ENCODE measurements around the gene PHAF1.

PHAF1 gene

DNA sequence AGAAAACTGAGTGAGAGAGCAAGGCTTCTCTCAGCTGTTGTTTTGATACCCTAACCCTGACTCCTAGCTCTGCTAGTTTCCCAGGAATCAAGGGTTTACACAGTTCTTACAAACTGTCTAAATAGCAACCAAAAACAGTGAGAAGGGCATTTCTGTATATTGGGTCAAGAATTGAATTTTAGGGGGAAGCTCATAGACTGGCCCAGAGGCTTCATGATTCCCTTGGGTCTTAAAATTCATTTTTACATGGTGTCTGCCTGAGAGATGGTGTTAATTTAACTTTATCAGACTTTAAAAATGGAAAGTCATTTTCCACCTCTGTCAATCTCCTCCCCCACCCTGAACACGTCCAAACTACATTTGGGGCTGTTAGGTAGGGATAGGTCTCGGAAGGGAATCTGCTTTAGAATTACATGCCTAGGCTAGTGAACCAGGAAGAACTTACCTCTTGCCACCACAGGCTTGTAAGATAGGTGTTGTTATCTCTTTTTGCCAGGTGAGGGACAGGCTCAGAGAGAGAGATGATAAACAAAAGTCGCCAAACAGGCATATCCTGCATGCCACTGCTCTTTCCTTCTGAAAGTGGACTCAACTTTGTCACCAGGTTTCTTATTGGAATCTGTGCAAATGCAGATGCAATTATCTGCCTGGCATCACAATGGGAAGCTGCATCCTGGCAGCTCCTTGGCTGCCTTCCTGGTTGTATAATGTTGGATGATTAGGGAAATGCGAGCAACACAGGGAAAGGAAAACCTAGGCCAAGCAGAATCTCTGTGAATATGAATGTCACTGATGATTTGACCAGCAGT lies 3.1 kb downstream of the PHAF1 start:
- Mint-ChIP-seq H3K9me3 (no peaks in the 10 kb centered on the region), H3K27me3 (ENCODE audit: low read depth, poor library complexity) (no peaks in the 10 kb centered on the region), H3K4me1 (peaks cover 33% of the 10 kb centered on the region), H3K36me3 (ENCODE audit: low read depth) (peaks cover 19% of the 10 kb centered on the region), H3K27ac (no peak overlapping the region), H3K4me3 (no peak overlapping the region)
- no peak for DNase-seq
- TF ChIP-seq, protein P1, sequence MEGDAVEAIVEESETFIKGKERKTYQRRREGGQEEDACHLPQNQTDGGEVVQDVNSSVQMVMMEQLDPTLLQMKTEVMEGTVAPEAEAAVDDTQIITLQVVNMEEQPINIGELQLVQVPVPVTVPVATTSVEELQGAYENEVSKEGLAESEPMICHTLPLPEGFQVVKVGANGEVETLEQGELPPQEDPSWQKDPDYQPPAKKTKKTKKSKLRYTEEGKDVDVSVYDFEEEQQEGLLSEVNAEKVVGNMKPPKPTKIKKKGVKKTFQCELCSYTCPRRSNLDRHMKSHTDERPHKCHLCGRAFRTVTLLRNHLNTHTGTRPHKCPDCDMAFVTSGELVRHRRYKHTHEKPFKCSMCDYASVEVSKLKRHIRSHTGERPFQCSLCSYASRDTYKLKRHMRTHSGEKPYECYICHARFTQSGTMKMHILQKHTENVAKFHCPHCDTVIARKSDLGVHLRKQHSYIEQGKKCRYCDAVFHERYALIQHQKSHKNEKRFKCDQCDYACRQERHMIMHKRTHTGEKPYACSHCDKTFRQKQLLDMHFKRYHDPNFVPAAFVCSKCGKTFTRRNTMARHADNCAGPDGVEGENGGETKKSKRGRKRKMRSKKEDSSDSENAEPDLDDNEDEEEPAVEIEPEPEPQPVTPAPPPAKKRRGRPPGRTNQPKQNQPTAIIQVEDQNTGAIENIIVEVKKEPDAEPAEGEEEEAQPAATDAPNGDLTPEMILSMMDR (IDR thresholded peaks at IDR 0.05), result no peak

GRCh38 chr16:67114793-67115192 lies 5.1 kb downstream of the PHAF1 start:
- H3K9me3 Mint-ChIP-seq, result no peaks in the 10 kb centered on the region
- H3K4me1 Mint-ChIP-seq, result peaks cover 20% of the 10 kb centered on the region
- TF ChIP-seq, protein P1 (IDR thresholded peaks at IDR 0.05), result no peak
- H3K27ac Mint-ChIP-seq, result no peak overlapping the region
- DNase-seq, result no peak
- H3K4me3 Mint-ChIP-seq, result no peak overlapping the region
- no peaks in the 10 kb centered on the region for H3K27me3 Mint-ChIP-seq (ENCODE audit: low read depth, poor library complexity)
- H3K36me3 Mint-ChIP-seq (ENCODE audit: low read depth), result peaks cover 21% of the 10 kb centered on the region

DNA sequence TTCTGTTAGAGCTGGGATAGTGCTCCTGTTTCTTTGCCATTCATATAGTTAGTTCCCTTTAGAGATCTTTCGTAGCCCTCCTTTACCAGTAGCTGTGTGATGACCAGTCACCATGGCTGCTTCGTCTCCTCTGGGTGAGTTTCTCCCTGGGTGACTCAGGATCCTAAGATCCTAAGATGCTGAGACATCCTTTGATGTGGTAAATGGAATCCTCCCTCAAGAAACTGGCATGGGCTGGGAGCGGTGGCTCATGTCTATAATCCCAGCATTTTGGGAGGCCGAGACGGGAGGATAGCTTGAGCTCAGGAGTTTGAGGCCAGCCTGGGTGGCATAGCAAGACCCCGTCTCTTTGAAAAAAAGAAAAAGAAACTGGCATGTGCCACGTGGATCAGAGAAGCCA lies 5.9 kb downstream of the PHAF1 start:
- no peak for DNase-seq
- TF ChIP-seq, protein P1 (IDR thresholded peaks at IDR 0.05), result no peak
- Mint-ChIP-seq H3K4me1 (peaks cover 17% of the 10 kb centered on the region), H3K27me3 (ENCODE audit: low read depth, poor library complexity) (no peaks in the 10 kb centered on the region), H3K36me3 (ENCODE audit: low read depth) (peaks cover 28% of the 10 kb centered on the region), H3K4me3 (no peak overlapping the region), H3K27ac (no peak overlapping the region), H3K9me3 (no peaks in the 10 kb centered on the region)

GRCh38 chr16:67116388-67117311 lies 6.9 kb downstream of the PHAF1 start:
- H3K27ac Mint-ChIP-seq, result no peak overlapping the region

GRCh38 chr16:67117716-67118115 lies 8.0 kb downstream of the PHAF1 start:
- Mint-ChIP-seq H3K36me3 (ENCODE audit: low read depth) (peaks cover 34% of the 10 kb centered on the region), H3K9me3 (no peaks in the 10 kb centered on the region), H3K4me3 (no peak overlapping the region), H3K4me1 (peaks cover 7% of the 10 kb centered on the region), H3K27ac (no peak overlapping the region), H3K27me3 (ENCODE audit: low read depth, poor library complexity) (no peaks in the 10 kb centered on the region)
- no peak for DNase-seq
- TF ChIP-seq, protein P1 (IDR thresholded peaks at IDR 0.05), result no peak

More at GRCh38 chr16:67116388-67117311, 6.9 kb downstream of the PHAF1 start:
- no peaks in the 10 kb centered on the region for H3K27me3 Mint-ChIP-seq (ENCODE audit: low read depth, poor library complexity)
- TF ChIP-seq, protein P1 (IDR thresholded peaks at IDR 0.05), result no peak
- H3K4me3 Mint-ChIP-seq, result no peak overlapping the region
- H3K4me1 Mint-ChIP-seq, result peaks cover 7% of the 10 kb centered on the region
- H3K9me3 Mint-ChIP-seq, result no peaks in the 10 kb centered on the region
- DNase-seq, result no peak
- H3K36me3 Mint-ChIP-seq (ENCODE audit: low read depth), result peaks cover 33% of the 10 kb centered on the region
